Measurements from ENCODE around the gene SEMA3C. TPM values are rescaled to one million over a fixed set of nuclear protein-coding genes. Genes with fewer than 3 reads are reported as not detected.

SEMA3C gene
- total RNA-seq, 2 donors from 2014 or later: 89.2 to 184 TPM

DNA sequence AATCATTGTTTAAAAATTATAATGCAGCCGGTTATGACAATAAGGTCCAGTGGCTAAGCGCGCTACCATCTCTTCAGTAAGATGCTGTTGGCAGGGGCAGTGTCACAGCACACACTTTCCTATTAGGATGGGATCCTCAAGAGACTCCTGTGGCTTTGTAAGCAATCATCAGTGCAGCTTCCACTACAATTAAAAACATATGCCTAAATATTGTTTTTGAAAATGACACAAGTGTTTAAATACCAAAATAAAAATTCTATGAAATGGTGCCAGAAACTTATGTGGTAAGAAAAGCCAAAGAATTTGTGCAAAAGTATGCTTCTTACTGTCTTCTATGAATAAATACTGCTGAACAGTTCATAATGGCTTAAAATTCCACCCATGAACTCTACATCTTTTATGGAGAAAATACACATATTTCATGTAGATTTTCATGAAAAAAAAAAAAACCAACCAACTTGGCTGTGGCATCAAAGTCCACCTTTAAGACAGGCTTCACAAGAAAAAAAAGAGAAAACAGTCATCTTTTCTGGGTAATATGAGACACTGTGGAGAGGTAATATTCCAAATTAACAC lies 132.8 kb downstream of the SEMA3C start:
- Histone ChIP-seq H3K9me3 (no peaks in the 10 kb centered on the region), H3K27ac (no peak overlapping the region), H3K36me3 (no peaks in the 10 kb centered on the region), H3K27me3 (replicated peaks; ENCODE audit: insufficient read depth) (no peaks in the 10 kb centered on the region), H3K4me3 (no peak overlapping the region), H3K4me1 (ENCODE audit: control insufficient read depth in 1 of 2, low read depth in 2 of 2) (peaks cover 14 to 52% of the 10 kb centered on the region in 2 donors)
- TF ChIP-seq, protein P1, sequence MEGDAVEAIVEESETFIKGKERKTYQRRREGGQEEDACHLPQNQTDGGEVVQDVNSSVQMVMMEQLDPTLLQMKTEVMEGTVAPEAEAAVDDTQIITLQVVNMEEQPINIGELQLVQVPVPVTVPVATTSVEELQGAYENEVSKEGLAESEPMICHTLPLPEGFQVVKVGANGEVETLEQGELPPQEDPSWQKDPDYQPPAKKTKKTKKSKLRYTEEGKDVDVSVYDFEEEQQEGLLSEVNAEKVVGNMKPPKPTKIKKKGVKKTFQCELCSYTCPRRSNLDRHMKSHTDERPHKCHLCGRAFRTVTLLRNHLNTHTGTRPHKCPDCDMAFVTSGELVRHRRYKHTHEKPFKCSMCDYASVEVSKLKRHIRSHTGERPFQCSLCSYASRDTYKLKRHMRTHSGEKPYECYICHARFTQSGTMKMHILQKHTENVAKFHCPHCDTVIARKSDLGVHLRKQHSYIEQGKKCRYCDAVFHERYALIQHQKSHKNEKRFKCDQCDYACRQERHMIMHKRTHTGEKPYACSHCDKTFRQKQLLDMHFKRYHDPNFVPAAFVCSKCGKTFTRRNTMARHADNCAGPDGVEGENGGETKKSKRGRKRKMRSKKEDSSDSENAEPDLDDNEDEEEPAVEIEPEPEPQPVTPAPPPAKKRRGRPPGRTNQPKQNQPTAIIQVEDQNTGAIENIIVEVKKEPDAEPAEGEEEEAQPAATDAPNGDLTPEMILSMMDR (IDR thresholded peaks at IDR 0.05): no peak
- DNase-seq (ENCODE audit: low spot score): no peak
- no peak for ATAC-seq (ENCODE audit: insufficient number of reproducible peaks, low FRiP score, low read depth)

DNA sequence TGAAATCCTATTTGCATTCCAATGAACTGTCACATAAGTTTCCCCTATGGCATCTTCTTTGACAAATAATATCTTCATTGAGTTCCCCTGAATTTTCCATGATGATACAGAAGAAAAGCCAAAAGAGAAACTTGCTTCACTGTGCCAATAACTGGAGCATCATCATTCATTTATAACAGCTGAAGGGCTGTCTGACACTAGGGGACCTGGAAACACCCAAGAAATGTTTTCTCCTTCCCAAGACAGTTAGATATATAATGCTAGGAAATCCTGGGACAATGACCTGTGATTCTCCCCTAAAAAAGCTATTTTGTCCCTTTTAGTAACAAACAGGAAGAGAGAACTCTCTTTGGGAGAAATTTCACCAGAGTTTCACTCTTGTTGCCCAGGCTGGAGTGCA lies 133.6 kb downstream of the SEMA3C start:
- TF ChIP-seq, protein P1 (IDR thresholded peaks at IDR 0.05): no peak
- Histone ChIP-seq H3K27me3 (replicated peaks; ENCODE audit: insufficient read depth) (no peaks in the 10 kb centered on the region), H3K36me3 (no peaks in the 10 kb centered on the region), H3K9me3 (no peaks in the 10 kb centered on the region), H3K4me1 (ENCODE audit: control insufficient read depth in 1 of 2, low read depth in 2 of 2) (peaks cover 9 to 52% of the 10 kb centered on the region in 2 donors), H3K4me3 (no peak overlapping the region), H3K27ac (no peak overlapping the region)
- DNase-seq (ENCODE audit: low spot score): no peak
- ATAC-seq (ENCODE audit: insufficient number of reproducible peaks, low FRiP score, low read depth): no peak

DNA sequence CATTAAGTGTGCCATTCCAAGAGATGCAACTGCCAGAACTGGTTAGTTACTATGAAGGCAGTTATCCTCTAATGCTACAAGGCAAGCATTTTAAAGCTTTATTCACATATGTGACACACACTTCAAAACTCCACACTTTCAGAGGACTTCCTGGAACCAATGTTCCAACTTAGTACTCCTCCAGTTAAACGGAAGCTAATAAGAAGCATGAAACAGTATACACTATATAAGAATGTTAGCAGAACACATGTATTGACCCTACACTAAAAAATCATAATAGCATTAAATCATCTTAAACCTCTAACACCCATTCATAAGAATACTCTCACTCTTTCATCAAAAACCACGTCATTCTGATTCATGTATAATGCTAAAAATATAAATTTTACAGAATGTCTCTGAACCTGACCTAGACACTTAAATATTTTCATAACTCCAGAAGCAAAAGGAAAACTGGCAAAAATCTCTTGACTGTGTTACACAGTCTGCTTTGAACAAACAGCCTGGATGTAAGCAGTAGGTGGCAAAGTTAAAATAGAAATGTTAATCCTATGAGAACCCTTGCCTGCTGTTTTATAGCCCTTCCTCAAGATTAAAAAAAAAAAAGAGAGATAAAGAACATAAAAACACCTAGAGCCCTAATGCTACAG lies 135.0 kb downstream of the SEMA3C start:
- TF ChIP-seq, protein P1 (IDR thresholded peaks at IDR 0.05): no peak
- H3K27ac ChIP-seq: peak overlapping the region; percentile 79 to 85
- no peaks in the 10 kb centered on the region for H3K9me3 ChIP-seq
- ATAC-seq (ENCODE audit: insufficient number of reproducible peaks, low FRiP score, low read depth) (no peak), DNase-seq (ENCODE audit: low spot score) (no peak)
- H3K4me3 ChIP-seq: peak overlapping the region; percentile 43
- H3K27me3 ChIP-seq (replicated peaks; ENCODE audit: insufficient read depth): no peaks in the 10 kb centered on the region
- H3K4me1 ChIP-seq (ENCODE audit: control insufficient read depth in 1 of 2, low read depth in 2 of 2): peaks cover 9 to 50% of the 10 kb centered on the region in 2 donors
- H3K36me3 ChIP-seq: no peaks in the 10 kb centered on the region

GRCh38 chr7:80783186-80783677 lies 135.6 kb downstream of the SEMA3C start:
- Histone ChIP-seq H3K9me3 (no peaks in the 10 kb centered on the region), H3K27me3 (replicated peaks; ENCODE audit: insufficient read depth) (no peaks in the 10 kb centered on the region), H3K36me3 (no peaks in the 10 kb centered on the region), H3K27ac (peak overlapping the region; percentile 79 to 85), H3K4me1 (ENCODE audit: control insufficient read depth in 1 of 2, low read depth in 2 of 2) (peaks cover 9 to 50% of the 10 kb centered on the region in 2 donors), H3K4me3 (peak overlapping the region; percentile 43)
- TF ChIP-seq, protein P1 (IDR thresholded peaks at IDR 0.05): no peak
- ATAC-seq (ENCODE audit: insufficient number of reproducible peaks, low FRiP score, low read depth): peak; percentile 47
- DNase-seq (ENCODE audit: low spot score): no peak

GRCh38 chr7:80781561-80781979 lies 137.3 kb downstream of the SEMA3C start:
- peak overlapping the region; percentile 51 to 63 for H3K27ac ChIP-seq
- TF ChIP-seq, protein P1 (IDR thresholded peaks at IDR 0.05): peak; percentile 7
- H3K36me3 ChIP-seq: no peaks in the 10 kb centered on the region
- H3K9me3 ChIP-seq: no peaks in the 10 kb centered on the region
- ATAC-seq (ENCODE audit: insufficient number of reproducible peaks, low FRiP score, low read depth) (no peak), DNase-seq (ENCODE audit: low spot score) (no peak)
- H3K4me1 ChIP-seq (ENCODE audit: control insufficient read depth in 1 of 2, low read depth in 2 of 2): peaks cover 9 to 50% of the 10 kb centered on the region in 2 donors
- no peak overlapping the region for H3K4me3 ChIP-seq
- no peaks in the 10 kb centered on the region for H3K27me3 ChIP-seq (replicated peaks; ENCODE audit: insufficient read depth)

Measured in thoracic aorta (tissue), 2 donors.